Retinal pigment epithelial cell (primary cell): ENCODE results near the gene PRR33.
"Not testable (repeated sequence)": the region's sequence is repeated elsewhere in the genome, so short reads cannot be mapped to it uniquely, and the experiment has no call there.

Source experiments
- DNase-seq: peaks from one replicate; pipeline ENCODE4 v3.0.0-alpha.2; 2010; ENCODE audit warnings: low read depth
- H3K4me3 ChIP-seq: 2 replicates; pipeline ENCODE4 v1.5.1; 2011; ENCODE audit warnings: mild to moderate bottlenecking, low read length, control low read depth, moderate library complexity
- TF ChIP-seq, protein P1 (sequence below): conservative IDR thresholded peaks from 2 replicates; pipeline ENCODE4 v1.5.1; 2011; ENCODE audit warnings: low read depth, low read length, control low read depth, inconsistent platforms

Gene PRR33

DNA sequence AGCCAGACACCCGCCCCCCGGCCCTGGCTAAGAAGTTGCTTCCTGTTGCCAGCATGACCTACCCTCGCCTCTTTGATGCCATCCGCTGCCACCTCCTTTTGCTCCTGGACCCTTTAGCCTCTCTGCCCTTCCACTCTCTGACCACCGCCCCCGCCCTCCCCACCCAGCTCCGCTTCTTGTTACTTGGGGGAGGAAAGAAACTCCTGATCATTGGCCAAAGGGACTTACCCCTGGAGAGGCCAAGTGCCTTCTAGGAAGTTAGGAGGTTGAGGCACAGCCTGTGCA is at the start of gene PRR33:
TSS of gene PRR33 (minus strand) at position 65 of the 285 bp plus-strand sequence. CDS start 1,311 bp downstream, outside the sequence.
- H3K4me3 ChIP-seq: no peak within 1 kb of the TSS
- TF ChIP-seq, protein P1, sequence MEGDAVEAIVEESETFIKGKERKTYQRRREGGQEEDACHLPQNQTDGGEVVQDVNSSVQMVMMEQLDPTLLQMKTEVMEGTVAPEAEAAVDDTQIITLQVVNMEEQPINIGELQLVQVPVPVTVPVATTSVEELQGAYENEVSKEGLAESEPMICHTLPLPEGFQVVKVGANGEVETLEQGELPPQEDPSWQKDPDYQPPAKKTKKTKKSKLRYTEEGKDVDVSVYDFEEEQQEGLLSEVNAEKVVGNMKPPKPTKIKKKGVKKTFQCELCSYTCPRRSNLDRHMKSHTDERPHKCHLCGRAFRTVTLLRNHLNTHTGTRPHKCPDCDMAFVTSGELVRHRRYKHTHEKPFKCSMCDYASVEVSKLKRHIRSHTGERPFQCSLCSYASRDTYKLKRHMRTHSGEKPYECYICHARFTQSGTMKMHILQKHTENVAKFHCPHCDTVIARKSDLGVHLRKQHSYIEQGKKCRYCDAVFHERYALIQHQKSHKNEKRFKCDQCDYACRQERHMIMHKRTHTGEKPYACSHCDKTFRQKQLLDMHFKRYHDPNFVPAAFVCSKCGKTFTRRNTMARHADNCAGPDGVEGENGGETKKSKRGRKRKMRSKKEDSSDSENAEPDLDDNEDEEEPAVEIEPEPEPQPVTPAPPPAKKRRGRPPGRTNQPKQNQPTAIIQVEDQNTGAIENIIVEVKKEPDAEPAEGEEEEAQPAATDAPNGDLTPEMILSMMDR: no peak
- DNase-seq: no peak

DNA sequence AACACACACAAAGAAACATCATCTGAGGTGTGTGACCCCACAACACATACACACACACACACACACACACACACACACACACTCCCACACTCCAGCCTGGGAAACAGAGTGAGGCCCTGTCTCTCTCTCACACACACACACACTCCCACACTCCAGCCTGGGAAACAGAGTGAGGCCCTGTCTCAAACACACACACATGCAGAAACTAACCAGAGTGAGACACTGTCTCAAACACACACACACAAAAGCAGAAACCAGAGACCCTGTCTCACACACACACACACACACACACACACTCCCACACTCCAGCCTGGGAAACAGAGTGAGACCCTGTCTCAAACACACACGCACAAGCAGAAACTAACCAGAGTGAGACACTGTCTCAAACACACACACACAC is 48.1 kb upstream of the PRR33 start:
- not testable (repeated sequence) for DNase-seq, H3K4me3 ChIP-seq

DNA sequence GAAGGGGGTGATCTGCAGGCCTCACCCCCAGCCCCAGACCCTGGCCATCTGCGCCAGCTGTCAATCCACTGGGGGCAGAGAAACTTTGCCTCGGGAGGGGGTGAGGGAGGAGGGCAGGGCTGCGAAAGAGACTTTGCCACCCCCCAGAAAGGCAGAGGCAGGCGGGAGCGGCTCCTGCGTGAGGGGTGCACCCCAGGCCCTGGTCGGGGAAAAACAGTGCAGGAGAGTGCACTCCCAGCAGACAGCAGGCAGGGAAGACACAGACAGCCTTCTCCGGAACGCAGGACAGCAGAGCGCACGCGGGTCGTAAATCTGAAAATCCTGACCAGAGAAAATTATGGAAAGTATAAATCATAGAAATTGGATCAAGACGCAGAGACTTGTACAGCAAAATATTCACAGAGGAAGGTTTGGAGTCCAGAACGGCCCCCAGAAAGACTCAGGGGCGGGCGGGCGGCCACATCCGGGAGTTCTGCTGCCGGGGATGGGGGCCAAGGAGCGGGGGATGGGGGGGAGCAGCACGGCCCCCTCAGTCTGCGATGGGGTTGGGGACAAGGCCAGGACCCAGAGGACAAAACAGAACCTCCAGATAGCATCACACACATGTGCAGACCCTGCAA is 47.4 kb upstream of the PRR33 start:
- no peak overlapping the region for H3K4me3 ChIP-seq
- DNase-seq: no peak
- TF ChIP-seq, protein P1: no peak

DNA sequence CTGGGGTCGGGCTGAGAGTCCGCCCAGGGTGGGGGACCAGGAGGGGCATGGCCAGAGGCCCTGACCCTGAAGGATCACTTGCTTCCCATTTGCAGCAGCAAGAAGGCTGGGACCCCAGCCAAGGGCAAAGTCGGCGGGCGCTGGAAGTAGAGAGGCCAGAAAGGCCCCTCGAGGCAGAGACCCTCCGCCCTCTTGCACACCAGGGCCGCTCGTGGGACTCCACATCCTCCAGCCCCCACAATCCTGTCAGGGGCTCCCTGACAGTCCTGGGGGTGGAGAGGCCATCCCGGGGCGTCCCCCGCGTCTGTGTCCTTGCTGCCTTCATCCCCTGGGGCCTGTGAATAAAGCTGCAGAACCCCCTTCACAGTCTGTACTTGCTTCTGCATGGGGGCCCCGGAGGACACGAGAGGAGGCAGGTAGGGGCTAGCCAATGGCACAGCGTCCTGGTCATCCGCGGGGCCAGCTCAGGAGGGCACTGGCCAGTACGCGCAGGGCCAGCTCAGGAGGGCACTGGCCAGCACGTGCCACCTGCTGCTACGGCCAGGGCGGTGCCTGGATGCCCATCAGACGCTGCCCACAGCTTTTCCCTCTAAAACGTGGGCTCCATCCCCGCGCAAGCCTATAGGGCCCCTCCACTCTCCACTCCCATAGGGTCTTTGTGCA is 46.8 kb upstream of the PRR33 start:
- TF ChIP-seq, protein P1: no peak
- DNase-seq: no peak
- no peak overlapping the region for H3K4me3 ChIP-seq

DNA sequence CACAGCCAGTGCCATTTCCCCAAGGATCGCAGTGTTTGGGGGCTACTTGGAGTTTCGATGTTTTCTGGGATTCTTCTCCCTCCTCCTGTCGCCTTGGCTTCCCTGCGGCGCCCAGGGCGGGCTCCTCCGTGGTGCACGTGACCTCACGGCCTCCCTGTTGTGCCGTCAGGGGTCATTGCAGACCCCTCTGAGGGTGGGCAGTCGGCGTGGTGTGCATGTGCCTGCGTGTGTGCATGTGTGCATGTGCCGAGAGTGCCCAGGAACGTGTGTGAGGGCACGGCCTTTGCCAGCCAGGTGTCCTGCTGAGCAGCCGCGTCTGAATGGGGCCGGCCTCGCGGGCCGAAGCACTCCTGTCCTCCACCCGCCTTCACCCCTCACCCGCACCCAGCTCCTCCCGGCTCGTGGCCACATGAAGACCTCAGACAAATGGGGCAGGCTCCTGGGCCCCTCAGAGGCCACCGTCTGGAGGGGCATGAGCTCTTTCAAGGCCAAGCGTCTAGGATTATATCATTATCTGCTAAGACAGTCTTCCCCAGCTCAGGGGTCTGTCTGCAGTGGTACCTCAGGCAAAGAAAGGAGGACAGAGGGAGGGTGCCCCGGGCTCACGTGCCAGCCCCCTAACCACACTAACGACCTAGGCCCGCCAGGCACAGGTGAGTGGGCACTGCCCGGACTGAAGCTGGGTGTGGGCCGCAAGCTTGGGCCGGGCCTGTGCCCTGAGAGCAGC is 46.1 kb upstream of the PRR33 start:
- TF ChIP-seq, protein P1: no peak

DNA sequence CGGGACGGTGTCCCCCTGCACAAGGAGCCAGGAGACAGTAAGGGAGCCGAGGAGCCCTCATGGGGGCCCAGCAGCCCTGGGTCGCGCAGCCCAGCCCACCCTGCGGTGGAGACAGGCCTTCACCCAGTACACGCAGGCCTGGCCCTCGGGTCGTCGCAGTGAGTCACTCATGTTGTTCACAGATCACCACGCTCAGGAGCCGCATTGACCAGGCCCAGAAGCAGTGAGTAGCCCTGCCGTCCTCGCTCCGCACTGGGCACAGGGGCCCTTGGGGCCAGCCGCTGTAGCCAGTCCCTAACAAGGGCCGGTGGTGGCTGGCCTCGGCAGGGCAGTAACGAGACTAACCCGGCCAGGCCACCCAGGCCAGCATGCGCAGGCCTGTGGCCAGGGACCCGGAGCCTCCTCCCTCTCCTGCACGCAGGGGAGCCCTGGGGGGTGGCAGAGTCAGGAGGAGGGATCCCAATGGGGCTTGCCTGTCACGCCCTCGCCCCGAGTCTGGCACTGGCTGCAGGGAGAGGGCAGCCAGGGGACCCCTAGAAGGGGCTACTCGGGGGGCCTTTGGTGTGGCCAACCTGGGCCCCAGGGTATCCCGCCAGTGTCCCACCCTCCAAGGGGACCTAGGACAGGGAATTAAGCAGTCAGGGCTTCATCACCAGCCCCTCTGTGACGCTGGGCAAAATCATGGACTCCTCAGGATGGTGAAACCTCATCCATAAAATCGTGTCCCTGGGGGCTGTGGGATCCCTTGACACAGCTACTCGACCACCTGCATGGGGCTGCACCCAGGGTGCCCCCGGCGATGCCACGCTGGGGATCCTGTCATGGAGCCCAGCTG is 45.3 kb upstream of the PRR33 start:
- H3K4me3 ChIP-seq: no peak overlapping the region
- no peak for DNase-seq

More for the DNA sequence above, 46.1 kb upstream of the PRR33 start:
- DNase-seq: no peak
- H3K4me3 ChIP-seq: no peak overlapping the region

More for the DNA sequence above, 45.3 kb upstream of the PRR33 start:
- TF ChIP-seq, protein P1: no peak
